G401.6 (cell line): ENCODE measurements around the gene HOXD8.

ENCODE experiments used
- FAIRE-seq: peaks from 2 replicates; lab custom pipeline; 2012; peaks lifted over from hg19 to GRCh38; lab: Jason Lieb, UNC

Gene HOXD8

GRCh38 chr2:176117162-176117822 is 12.2 kb upstream of the HOXD8 start:
- FAIRE-seq = no peak

- FAIRE-seq = no peak
These were observed 11.6 kb upstream of the HOXD8 start for GRCh38 chr2:176117823-176118371.

GRCh38 chr2:176118601-176119339 is 10.7 kb upstream of the HOXD8 start:
- FAIRE-seq = peak; percentile 49

GRCh38 chr2:176120364-176121189 is 8.9 kb upstream of the HOXD8 start:
- no peak for FAIRE-seq

GRCh38 chr2:176121190-176122051 is 8.1 kb upstream of the HOXD8 start:
- FAIRE-seq = no peak

- no peak for FAIRE-seq
These were observed 7.3 kb upstream of the HOXD8 start for GRCh38 chr2:176122052-176122682.

- no peak for FAIRE-seq
These were observed 6.7 kb upstream of the HOXD8 start, which contains the start of gene HOXD9 for GRCh38 chr2:176122683-176123410. HOXD9 (plus strand) TSS chr2:176122719; CDS start chr2:176122769, 50 bp downstream.

- no peak for FAIRE-seq
These were observed 5.9 kb upstream of the HOXD8 start for GRCh38 chr2:176123411-176124109.

GRCh38 chr2:176124110-176124946 is 5.2 kb upstream of the HOXD8 start:
- no peak for FAIRE-seq

GRCh38 chr2:176124947-176125771 is 4.3 kb upstream of the HOXD8 start:
- no peak for FAIRE-seq

GRCh38 chr2:176125772-176126054 is 3.8 kb upstream of the HOXD8 start:
- FAIRE-seq = no peak

- FAIRE-seq = peak; percentile 86
These were observed 2.4 kb upstream of the HOXD8 start for GRCh38 chr2:176126929-176127773.

GRCh38 chr2:176127774-176128072 is 1.8 kb upstream of the HOXD8 start:
- no peak for FAIRE-seq

GRCh38 chr2:176128172-176128981 is 1.1 kb upstream of the HOXD8 start:
- FAIRE-seq = no peak

GRCh38 chr2:176129813-176130146 is 275 bp downstream of the HOXD8 start:
- no peak for FAIRE-seq

GRCh38 chr2:176130147-176130956 is 847 bp downstream of the HOXD8 start:
- no peak for FAIRE-seq
